ENCODE results near the gene PAPSS1. TPM values are rescaled to one million over a fixed set of nuclear protein-coding genes. Genes with fewer than 3 reads are reported as not detected.

The PAPSS1 gene
- total and polyA plus RNA-seq, 2 of the 8 experiments (the other 6 are each of a cell fraction or from before 2014, with no cell fraction given) = 79.2 to 98.5 TPM

DNA sequence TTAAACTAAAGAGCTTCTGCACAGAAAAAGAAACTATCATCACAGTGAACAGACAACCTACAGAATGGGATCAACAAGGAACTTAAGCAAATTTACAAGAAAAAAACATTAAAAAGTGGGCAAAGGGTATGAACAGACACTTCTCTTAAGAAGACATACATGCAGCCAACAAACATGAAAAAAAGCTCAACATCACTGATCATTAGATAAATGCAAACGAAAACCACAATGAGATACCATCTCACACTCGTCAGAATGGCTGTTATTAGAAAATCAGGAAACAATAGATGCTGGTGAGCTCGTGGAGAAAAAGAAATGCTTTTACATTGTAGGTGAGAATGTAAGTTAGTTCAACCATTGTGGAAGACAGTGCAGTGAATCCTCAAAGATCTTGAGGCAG lies 27.8 kb downstream of the PAPSS1 start:
- Histone ChIP-seq H3K56ac (replicated peaks; ENCODE audit: insufficient read length, low read depth, low read length) (no peak overlapping the region), H3K4me2 (ENCODE audit: insufficient read depth in 1 of 2, low read depth in 2 of 2, low read length in 2 of 2) (no peak overlapping the region), H3K23me2 (ENCODE audit: low read depth, low read length) (no peaks in the 10 kb centered on the region; the same call in 1 of the 2 replicates), H4K8ac (ENCODE audit: extremely low read depth, insufficient read depth, low read length) (no peak overlapping the region), H3K36me3 (ENCODE audit: control insufficient read depth in 2 of 4, insufficient read depth in 4 of 4, low read length in 3 of 4) (peaks cover 0 to 12% (median 0%) of the 10 kb centered on the region in 4 experiments; a peak in 3 of 8 replicates), H2BK15ac (ENCODE audit: low read length) (no peak overlapping the region), H2BK20ac (ENCODE audit: low read length) (no peak overlapping the region), H2AK5ac (ENCODE audit: low read depth, low read length) (no peak overlapping the region), H2BK120ac (replicated peaks; ENCODE audit: low read depth, low read length) (no peak overlapping the region), H2BK5ac (ENCODE audit: low read depth, low read length) (no peak overlapping the region), H3K9ac (replicated peaks in 1 of 4; ENCODE audit: extremely low read depth in 1 of 4, low read depth in 3 of 4, low read length in 3 of 4) (no peak overlapping the region), H3K18ac (ENCODE audit: extremely low read depth, low read length) (no peak overlapping the region), H4K91ac (replicated peaks; ENCODE audit: insufficient read length, low read length) (no peak overlapping the region), H3K4me1 (replicated peaks in 1 of 4; ENCODE audit: control insufficient read depth in 3 of 4, insufficient read depth in 4 of 4, low read length in 3 of 4) (peaks cover 0 to 3% (median under 1%) of the 10 kb centered on the region in 4 experiments; a peak in 2 of 7 replicates), H4K5ac (ENCODE audit: insufficient read length, low read depth, low read length) (no peak overlapping the region), H2BK12ac (ENCODE audit: low read depth, low read length) (no peak overlapping the region), H2AFZ (ENCODE audit: low read length) (no peak overlapping the region), H3K9me3 (ENCODE audit: insufficient read depth in 2 of 2, low read depth in 1 of 2, low read length in 1 of 2) (peaks cover 0 to 5% of the 10 kb centered on the region in 2 experiments; a peak in 1 of 4 replicates), H3K23ac (ENCODE audit: insufficient read length) (no peak overlapping the region), H3K4ac (replicated peaks; ENCODE audit: insufficient read length, low read depth, low read length) (no peak overlapping the region), H3K27me3 (replicated peaks in 1 of 4; ENCODE audit: control insufficient read depth in 3 of 4, extremely low read depth in 1 of 4, insufficient read depth in 3 of 4, low read length in 3 of 4) (no peaks in the 10 kb centered on the region), H4K20me1 (replicated peaks in 1 of 2; ENCODE audit: control insufficient read depth in 1 of 2, insufficient read depth in 2 of 2, low read length in 2 of 2) (peaks cover 0 to 2% of the 10 kb centered on the region in 2 experiments), H3K79me1 (ENCODE audit: low read depth, low read length) (peaks cover 5% of the 10 kb centered on the region; the same call in 1 of the 2 replicates), H3K14ac (ENCODE audit: insufficient read length) (no peak overlapping the region), H3K27ac (ENCODE audit: low read depth, low read length) (no peak overlapping the region), H3K4me3 (ENCODE audit: extremely low read depth in 1 of 4, insufficient read depth in 2 of 4, low read depth in 3 of 4, low read length in 4 of 4) (no peak overlapping the region), H3K79me2 (ENCODE audit: control insufficient read depth in 1 of 2, insufficient read depth in 2 of 2, low read length in 2 of 2) (peaks cover 0 to 17% of the 10 kb centered on the region in 2 experiments; a peak in 2 of 4 replicates)
- ChIA-PET CTCF (ENCODE audit: partially characterized antibody) (interaction anchor here (1.3 kb wide), 1 partner anchor 44 kb away, joined by 3 read pairs; no protein-coding TSS in a partner anchor), POLR2A (ENCODE audit: partially characterized antibody) (no interaction called here)
- FAIRE-seq (no peak), DNase-seq (ENCODE audit: low read depth in 1 of 2, low spot score in 2 of 2) (no peak)
- 89% methylated on average over 3 of the region's 3 CpGs; no CpG with 5 or more reads in 1 of the 2 experiments for WGBS, 2 experiments (ENCODE audit: extremely low coverage in 1 of 2, insufficient coverage in 1 of 2, insufficient read length in 1 of 2, insufficient replicate concordance in 2 of 2, low coverage in 1 of 2, low lambda C conversion rate in 2 of 2, missing lambda C conversion rate in 1 of 2)
- TF ChIP-seq SP1 (IDR thresholded peaks at IDR 0.05; ENCODE audit: low read depth, low read length) (no peak), USF2 (IDR thresholded peaks at IDR 0.05; ENCODE audit: low read length) (no peak), EZH2 (IDR thresholded peaks at IDR 0.05; ENCODE audit: low read depth, low read length, severe bottlenecking) (no peak), GTF2F1 (IDR thresholded peaks at IDR 0.05; ENCODE audit: borderline replicate concordance, low read depth, low read length) (no peak), HDAC2 (IDR thresholded peaks at IDR 0.05; ENCODE audit: borderline replicate concordance in 1 of 2, low read depth in 2 of 2, low read length in 2 of 2) (no peak), SP4 (IDR thresholded peaks at IDR 0.05; ENCODE audit: low read length) (no peak), POLR2A (IDR thresholded peaks at IDR 0.05; ENCODE audit: control extremely low read depth in 1 of 2, low read depth in 2 of 2, low read length in 2 of 2) (no peak), POU5F1 (IDR thresholded peaks at IDR 0.05; ENCODE audit: low read depth, low read length) (no peak), SP2 (IDR thresholded peaks at IDR 0.05; ENCODE audit: low read length) (no peak), ATF2 (IDR thresholded peaks at IDR 0.05; ENCODE audit: low read length) (no peak), PHF8 (conservative IDR thresholded peaks at IDR 0.05; ENCODE audit: low read depth, low read length) (no peak)

Measured in H1 (cell line).